ENCODE data around the gene TAF4. TPM values are rescaled to one million over a fixed set of nuclear protein-coding genes. Genes with fewer than 3 reads are reported as not detected.
"Not testable (repeated sequence)": the region's sequence is repeated elsewhere in the genome, so short reads cannot be mapped to it uniquely, and the experiment has no call there.

Gene TAF4
- total RNA-seq, 4 donors from 2014 or later = 18.0 to 31.8 (median 25.8) TPM

DNA sequence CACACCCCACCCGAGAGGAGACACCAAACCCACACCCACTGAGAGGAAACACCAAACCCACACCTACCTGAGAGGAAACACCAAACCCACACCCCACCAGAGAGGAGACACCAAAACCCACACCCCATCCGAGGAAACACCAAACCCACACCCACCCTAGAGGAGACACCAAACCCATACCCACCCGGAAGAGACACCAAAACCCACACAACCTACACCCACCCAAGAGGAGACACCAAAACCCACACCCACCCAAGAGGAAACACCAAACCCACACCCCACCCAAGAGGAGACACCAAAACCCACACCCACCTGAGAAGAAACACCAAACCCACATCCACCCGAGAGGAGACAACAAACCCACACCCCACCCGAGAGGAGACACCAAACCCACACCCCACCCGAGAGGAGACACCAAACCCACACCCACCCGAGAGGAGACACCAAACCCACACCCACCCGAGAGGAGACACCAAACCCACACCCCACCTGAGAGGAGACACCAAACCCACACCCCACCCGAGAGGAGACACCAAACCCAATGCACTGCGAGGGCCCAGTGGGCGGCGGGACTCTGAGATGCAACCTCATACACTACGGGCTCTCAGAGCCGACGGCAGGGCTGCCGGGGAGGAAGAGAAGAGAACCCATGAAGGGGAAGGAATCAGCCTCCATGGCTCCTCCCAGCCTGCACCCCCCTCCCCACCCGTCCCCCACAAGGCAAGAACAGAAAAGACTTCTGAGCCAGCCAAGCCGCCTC, 83.3 kb downstream of the TAF4 start:
- 82% methylated on average over 12 of the region's 18 CpGs for WGBS
- Histone ChIP-seq H3K36me3 (peaks cover 47% of the 10 kb centered on the region), H3K4me1 (no peaks in the 10 kb centered on the region), H3K27ac (no peak overlapping the region), H3K9me3 (no peaks in the 10 kb centered on the region), H3K4me3 (no peak overlapping the region), H3K27me3 (no peaks in the 10 kb centered on the region)
- TF ChIP-seq EP300 (IDR thresholded peaks at IDR 0.05) = no peak
- TF ChIP-seq POLR2AphosphoS5 (IDR thresholded peaks at IDR 0.05) = no peak
- TF ChIP-seq, protein P1, sequence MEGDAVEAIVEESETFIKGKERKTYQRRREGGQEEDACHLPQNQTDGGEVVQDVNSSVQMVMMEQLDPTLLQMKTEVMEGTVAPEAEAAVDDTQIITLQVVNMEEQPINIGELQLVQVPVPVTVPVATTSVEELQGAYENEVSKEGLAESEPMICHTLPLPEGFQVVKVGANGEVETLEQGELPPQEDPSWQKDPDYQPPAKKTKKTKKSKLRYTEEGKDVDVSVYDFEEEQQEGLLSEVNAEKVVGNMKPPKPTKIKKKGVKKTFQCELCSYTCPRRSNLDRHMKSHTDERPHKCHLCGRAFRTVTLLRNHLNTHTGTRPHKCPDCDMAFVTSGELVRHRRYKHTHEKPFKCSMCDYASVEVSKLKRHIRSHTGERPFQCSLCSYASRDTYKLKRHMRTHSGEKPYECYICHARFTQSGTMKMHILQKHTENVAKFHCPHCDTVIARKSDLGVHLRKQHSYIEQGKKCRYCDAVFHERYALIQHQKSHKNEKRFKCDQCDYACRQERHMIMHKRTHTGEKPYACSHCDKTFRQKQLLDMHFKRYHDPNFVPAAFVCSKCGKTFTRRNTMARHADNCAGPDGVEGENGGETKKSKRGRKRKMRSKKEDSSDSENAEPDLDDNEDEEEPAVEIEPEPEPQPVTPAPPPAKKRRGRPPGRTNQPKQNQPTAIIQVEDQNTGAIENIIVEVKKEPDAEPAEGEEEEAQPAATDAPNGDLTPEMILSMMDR (IDR thresholded peaks at IDR 0.05) = no peak
- no peak for TF ChIP-seq POLR2A (IDR thresholded peaks at IDR 0.05)
- no peak for DNase-seq (ENCODE audit: low spot score in 2 of 2)

DNA sequence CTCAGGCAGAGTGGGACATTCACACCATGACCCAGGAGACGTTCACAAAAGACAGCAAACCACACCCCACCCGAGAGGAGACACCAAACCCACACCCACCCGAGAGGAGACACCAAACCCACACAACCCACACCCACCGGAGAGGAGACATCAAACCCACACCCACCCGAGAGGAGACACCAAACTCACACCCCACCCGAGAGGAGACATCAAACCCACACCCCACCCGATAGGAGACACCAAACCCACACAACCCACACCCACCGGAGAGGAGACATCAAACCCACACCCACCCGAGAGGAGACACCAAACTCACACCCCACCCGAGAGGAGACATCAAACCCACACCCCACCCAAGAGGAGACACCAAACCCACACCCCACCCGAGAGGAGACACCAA, 84.0 kb downstream of the TAF4 start:
- 90% methylated on average over 6 of the region's 11 CpGs for WGBS
- not testable (repeated sequence) for H3K4me3 ChIP-seq; H3K27me3 ChIP-seq; H3K9me3 ChIP-seq; H3K27ac ChIP-seq; DNase-seq (ENCODE audit: low spot score in 2 of 2); H3K4me1 ChIP-seq
- peaks cover 40% of the 10 kb centered on the region for H3K36me3 ChIP-seq

DNA sequence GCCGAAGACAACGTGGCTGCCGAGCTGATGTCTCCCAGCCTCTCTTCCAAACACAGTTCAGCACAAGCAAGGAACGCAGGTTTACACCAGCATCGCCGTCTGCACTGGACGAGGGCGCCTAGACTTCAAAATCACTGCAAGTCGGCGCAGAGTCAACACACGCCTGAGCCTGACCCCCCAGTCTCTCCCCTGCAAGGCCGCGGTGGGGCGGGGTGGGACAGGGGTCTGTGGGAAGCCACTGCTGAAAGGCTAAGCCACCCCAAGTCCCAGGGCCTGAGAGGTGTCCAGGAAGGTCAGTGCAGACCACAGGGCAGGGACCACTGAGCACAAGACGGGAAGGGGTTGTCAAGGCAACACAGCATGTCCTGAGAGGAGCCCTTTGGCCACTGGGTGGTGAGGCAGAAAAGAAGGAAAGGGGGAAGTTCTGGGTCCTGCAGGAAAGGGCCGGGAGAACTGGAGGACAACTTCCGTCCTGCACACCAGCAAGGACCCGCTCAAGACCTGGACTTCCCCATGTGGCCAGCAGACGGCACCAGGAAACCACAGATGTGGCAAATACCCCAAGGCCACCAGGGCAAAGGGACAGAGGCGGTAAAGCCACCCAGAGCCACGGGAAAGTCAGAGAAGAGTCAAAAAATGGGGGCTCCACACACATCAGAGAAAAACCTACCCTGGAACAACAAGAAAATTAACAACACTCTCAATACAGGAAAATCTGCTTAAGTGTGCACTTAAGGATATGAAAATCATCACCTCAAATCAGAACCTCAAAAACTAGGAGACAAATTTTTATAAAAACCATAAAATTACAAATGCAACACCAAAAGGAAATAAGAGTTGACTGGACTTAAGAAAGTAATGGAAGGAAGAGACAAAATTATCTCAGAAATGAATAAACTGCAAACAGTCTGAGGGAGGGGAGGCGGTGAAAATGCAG, 84.8 kb downstream of the TAF4 start:
- no peak for TF ChIP-seq EP300 (IDR thresholded peaks at IDR 0.05)
- TF ChIP-seq, protein P1 (IDR thresholded peaks at IDR 0.05) = peak; percentile 11 to 29
- Histone ChIP-seq H3K4me3 (no peak overlapping the region), H3K36me3 (peaks cover 45% of the 10 kb centered on the region), H3K27ac (no peak overlapping the region), H3K9me3 (no peaks in the 10 kb centered on the region), H3K27me3 (no peaks in the 10 kb centered on the region), H3K4me1 (no peaks in the 10 kb centered on the region)
- 70% methylated on average over 19 of the region's 22 CpGs for WGBS
- no peak for DNase-seq (ENCODE audit: low spot score in 2 of 2)

DNA sequence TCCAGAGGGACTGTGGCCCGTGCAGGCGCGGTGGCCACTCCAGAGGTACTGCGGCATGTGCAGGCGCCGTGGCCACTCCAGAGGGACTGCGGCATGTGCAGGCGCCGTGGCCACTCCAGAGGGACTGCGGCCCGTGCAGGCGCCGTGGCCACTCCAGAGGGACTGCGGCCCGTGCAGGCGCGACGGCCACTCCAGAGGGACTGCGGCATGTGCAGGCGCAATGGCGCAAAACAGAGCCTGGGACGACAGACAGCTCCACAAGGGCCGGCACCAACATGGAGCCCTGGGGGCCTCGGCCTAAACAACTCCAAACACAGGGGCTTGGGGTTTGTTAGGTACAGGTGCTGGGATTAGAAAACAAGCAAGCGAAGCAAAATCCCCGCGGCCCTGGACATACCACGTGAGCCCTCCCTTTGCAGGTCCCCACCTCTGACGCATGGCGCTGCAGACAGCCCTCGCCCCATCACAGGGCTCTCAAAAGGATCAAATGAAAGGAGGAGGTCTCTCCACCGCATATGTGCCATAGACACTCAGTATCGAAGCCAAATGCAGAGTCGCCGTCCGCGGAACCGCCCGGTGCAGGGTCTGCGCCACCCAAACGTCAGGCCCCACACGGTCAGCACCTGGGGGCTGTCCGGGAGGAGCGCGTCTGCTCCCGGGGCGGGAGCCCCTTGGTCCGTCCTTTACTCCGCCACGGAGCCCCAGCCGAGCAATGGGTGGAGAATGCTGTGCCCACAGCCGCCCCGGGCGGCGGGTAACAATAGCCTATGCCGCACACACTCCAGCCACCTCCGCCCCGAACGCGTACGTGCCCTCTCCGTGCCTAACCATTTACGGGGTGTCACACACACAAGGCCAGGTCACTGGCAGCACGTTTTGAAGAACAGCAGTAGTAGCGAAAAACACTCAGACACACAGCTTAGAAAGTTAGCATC, 85.7 kb downstream of the TAF4 start:
- DNase-seq (ENCODE audit: low spot score in 2 of 2) = no peak
- H3K4me1 ChIP-seq = no peaks in the 10 kb centered on the region
- no peaks in the 10 kb centered on the region for H3K9me3 ChIP-seq
- H3K4me3 ChIP-seq = no peak overlapping the region
- H3K27ac ChIP-seq = no peak overlapping the region
- WGBS = 91% methylated on average over 26 of the region's 65 CpGs
- no peaks in the 10 kb centered on the region for H3K27me3 ChIP-seq
- TF ChIP-seq, protein P1 (IDR thresholded peaks at IDR 0.05) = no peak
- TF ChIP-seq POLR2AphosphoS5 (IDR thresholded peaks at IDR 0.05) = no peak
- TF ChIP-seq POLR2A (IDR thresholded peaks at IDR 0.05) = no peak
- TF ChIP-seq EP300 (IDR thresholded peaks at IDR 0.05) = no peak
- peaks cover 46% of the 10 kb centered on the region for H3K36me3 ChIP-seq

DNA sequence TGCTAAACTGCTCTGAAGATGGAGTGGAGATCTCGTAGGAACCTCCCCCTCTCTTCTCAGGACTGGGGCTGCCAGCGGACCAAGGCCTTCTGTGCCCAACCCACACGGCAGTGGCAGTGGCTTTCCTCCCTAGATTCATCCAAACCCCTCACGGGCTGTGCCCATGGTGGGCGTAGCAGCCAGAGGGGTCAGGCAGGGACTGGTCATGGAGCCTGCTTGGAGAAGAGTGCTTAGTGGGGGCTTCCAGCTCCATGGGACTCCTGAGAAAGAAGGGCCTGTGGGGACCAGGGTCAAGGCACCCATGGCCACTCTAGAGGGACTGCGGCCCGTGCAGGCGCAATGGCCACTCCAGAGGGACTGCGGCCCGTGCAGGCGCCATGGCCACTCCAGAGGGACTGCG, 86.6 kb downstream of the TAF4 start:
- Histone ChIP-seq H3K27me3 (no peaks in the 10 kb centered on the region), H3K4me1 (no peaks in the 10 kb centered on the region), H3K36me3 (peaks cover 43% of the 10 kb centered on the region), H3K9me3 (no peaks in the 10 kb centered on the region), H3K27ac (no peak overlapping the region), H3K4me3 (no peak overlapping the region)
- 96% methylated on average over 5 of the region's 12 CpGs for WGBS
- TF ChIP-seq, protein P1 (IDR thresholded peaks at IDR 0.05) = no peak
- no peak for TF ChIP-seq POLR2AphosphoS5 (IDR thresholded peaks at IDR 0.05)
- TF ChIP-seq EP300 (IDR thresholded peaks at IDR 0.05) = no peak
- TF ChIP-seq POLR2A (IDR thresholded peaks at IDR 0.05) = no peak
- no peak for DNase-seq (ENCODE audit: low spot score in 2 of 2)
